GM12874 (cell line): ENCODE data around the gene SURF1.

Source experiments
- CTCF ChIP-seq: IDR thresholded peaks from 2 replicates; pipeline ENCODE4 v1.5.1; 2011; ENCODE audit warnings: low read depth, mild to moderate bottlenecking, control low read depth, low read length, moderate library complexity; ENCODE audit not compliant: insufficient read depth

SURF1 gene

GRCh38 chr9:133329306-133330156 is 26.8 kb downstream of the SURF1 start:
- peak; percentile 28; the same call in 1 of the 2 replicates for TF ChIP-seq CTCF

GRCh38 chr9:133327834-133328484 is 28.3 kb downstream of the SURF1 start:
- TF ChIP-seq CTCF: no peak

- TF ChIP-seq CTCF: no peak
These were observed 32.1 kb downstream of the SURF1 start for GRCh38 chr9:133323991-133324703.

- no peak for TF ChIP-seq CTCF
These were observed 33.1 kb downstream of the SURF1 start for GRCh38 chr9:133323211-133323610.

GRCh38 chr9:133322701-133323100 is 33.6 kb downstream of the SURF1 start:
- no peak for TF ChIP-seq CTCF

GRCh38 chr9:133321411-133321935 is 34.8 kb downstream of the SURF1 start:
- no peak for TF ChIP-seq CTCF

GRCh38 chr9:133320421-133320881 is 35.8 kb downstream of the SURF1 start:
- TF ChIP-seq CTCF: no peak
